ENCODE data around the gene HTD2.

HTD2 gene

DNA sequence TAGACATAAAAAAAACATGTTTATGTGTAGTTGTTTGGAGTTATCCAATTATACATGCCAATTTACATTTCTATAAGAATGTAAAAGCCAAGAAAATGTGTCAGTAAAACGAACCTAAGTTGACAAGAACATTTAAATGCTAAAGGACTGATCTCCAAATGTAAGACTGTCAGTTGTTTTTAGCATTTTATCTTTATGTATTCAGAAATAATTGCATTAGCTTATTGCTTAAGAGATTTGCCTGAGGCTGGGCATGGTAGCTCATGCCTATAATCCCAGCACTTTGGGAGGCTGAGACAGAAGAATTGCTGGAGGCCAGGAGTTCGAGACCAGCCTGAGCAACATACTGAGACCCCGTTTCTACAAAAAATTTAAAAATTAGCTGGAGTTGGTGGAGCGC, 53.3 kb downstream of the HTD2 start:
- DNase-seq: no peak

GRCh38 chr3:58361866-58362265, 55.5 kb downstream of the HTD2 start:
- DNase-seq: no peak

DNA sequence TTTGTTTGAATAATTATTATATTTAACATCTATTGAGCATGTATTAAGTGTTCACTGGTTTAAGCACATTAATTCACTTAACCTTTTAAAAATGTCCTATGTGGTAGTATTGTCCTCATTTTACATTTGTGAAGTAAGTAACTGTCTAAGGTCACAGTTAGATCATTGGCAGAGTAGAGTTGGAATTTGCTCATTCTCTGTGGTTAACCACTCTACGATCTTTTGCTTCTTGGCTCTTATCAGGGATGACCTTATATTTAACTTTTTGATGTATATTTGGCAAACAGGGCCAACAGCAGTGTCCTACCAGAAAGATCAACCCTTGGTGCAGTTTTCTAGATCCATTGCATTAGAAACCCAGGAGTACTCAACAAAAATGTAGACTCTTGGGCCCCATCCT, 60.4 kb downstream of the HTD2 start:
- no peak for DNase-seq

DNA sequence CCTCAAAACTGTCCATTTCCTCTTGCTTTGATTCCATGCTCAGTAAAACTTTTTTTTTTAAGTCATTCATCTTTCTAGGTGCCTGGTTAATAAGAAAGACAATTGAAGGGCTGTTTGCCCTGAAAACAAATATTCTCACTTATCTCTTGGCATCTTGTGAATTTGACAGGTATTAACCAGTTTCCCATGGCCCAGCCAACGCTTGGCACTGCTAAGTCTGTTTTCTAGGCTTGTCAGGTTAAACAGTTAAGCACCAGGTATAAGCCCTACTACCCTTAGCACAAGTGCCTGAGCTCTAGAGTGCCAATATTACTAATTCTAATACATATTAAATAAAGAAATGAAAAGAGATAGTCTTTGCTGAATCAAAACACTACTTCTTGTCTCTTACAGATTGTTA, 62.7 kb downstream of the HTD2 start:
- DNase-seq: no peak

Data from inflammatory macrophage treated with lipopolysaccharide for 4 hours (primary cell).